IMR-90 (cell line): Measurements from ENCODE around the gene DEPDC1. TPM values are rescaled to one million over a fixed set of nuclear protein-coding genes. Genes with fewer than 3 reads are reported as not detected.
A peak's percentile ranks its signal among the peaks of the same experiment; 100 is the strongest.

ENCODE experiments used
- ATAC-seq: fragments of 200-7000 bp; cut with Tn5 transposase; 2 replicates; pipeline ENCODE4 v1.9.1; 2020; ENCODE audit warnings: low read depth, mild to moderate bottlenecking, moderate library complexity
- BruUV-seq: library from RNA; stranded (reverse); fragments of 400-500 nt; replicated peaks from 2 replicates; lab custom pipeline; 2021; lab: Mats Ljungman, UMichigan
- CTCF ChIA-PET: fragments of 300-600 bp; formaldehyde crosslinking; extraction: SDS; loops from one replicate; lab custom pipeline; 2021; ENCODE audit warnings: antibody characterized with exemption; lab: Yijun Ruan, JAX
- POLR2A ChIA-PET: fragments of 300-600 bp; sonication (Branson Sonifier 250); formaldehyde crosslinking; loops from one replicate; lab custom pipeline; 2022; ENCODE audit warnings: antibody characterized with exemption; ENCODE audit not compliant: unreplicated experiment; lab: Charles Lee
- DNase-seq: peaks from one replicate; pipeline ENCODE4 v3.0.0; 2013
- H2AFZ ChIP-seq: replicated peaks from 2 replicates; pipeline ENCODE3; 2013; ENCODE audit warnings: low read length, mild to moderate bottlenecking; ENCODE audit not compliant: poor library complexity
- H2AK5ac ChIP-seq: 2 replicates; pipeline ENCODE4 v1.6.1; 2013; ENCODE audit warnings: low read depth, low read length, inconsistent platforms
- H2AK9ac ChIP-seq: replicated peaks from 2 replicates; pipeline ENCODE3; 2013; ENCODE audit warnings: mild to moderate bottlenecking, low read depth, low read length, moderate library complexity; ENCODE audit not compliant: poor library complexity
- H2BK120ac ChIP-seq: 2 replicates; pipeline ENCODE4 v1.6.1; 2013; ENCODE audit warnings: low read depth, low read length, inconsistent platforms
- H2BK15ac ChIP-seq: 3 replicates; pipeline ENCODE4 v1.6.1; 2013; ENCODE audit warnings: low read depth, low read length, inconsistent platforms
- H2BK20ac ChIP-seq: 2 replicates; pipeline ENCODE4 v1.6.1; 2013; ENCODE audit warnings: low read depth, mild to moderate bottlenecking, inconsistent platforms, low read length, moderate library complexity
- H2BK5ac ChIP-seq: 2 replicates; pipeline ENCODE4 v1.6.1; 2013; ENCODE audit warnings: mild to moderate bottlenecking, low read depth, low read length, inconsistent platforms; ENCODE audit not compliant: poor library complexity, severe bottlenecking
- H3K14ac ChIP-seq: replicated peaks from 2 replicates; pipeline ENCODE4 v1.6.1; 2013; ENCODE audit warnings: low read depth, low read length, inconsistent platforms
- H3K18ac ChIP-seq: 2 replicates; pipeline ENCODE4 v1.6.1; 2013; ENCODE audit warnings: low read depth, low read length, control low read depth
- H3K23ac ChIP-seq: 2 replicates; pipeline ENCODE4 v1.6.1; 2013; ENCODE audit warnings: low read depth, low read length, inconsistent platforms
- H3K27ac ChIP-seq: 2 replicates; pipeline ENCODE4 v1.5.1; 2013; ENCODE audit warnings: mild to moderate bottlenecking, control low read depth, low read length; ENCODE audit not compliant: insufficient read depth
- H3K27me3 ChIP-seq: 2 replicates; pipeline ENCODE4 v1.6.1; 2013; ENCODE audit warnings: low read length; ENCODE audit not compliant: control insufficient read depth, insufficient read depth
- H3K36me3 ChIP-seq: 2 replicates; pipeline ENCODE4 v1.6.1; 2013; ENCODE audit warnings: low read length, mixed read lengths; ENCODE audit not compliant: control insufficient read depth, insufficient read depth
- H3K4ac ChIP-seq: 2 replicates; pipeline ENCODE4 v1.6.1; 2013; ENCODE audit warnings: low read depth, low read length, inconsistent platforms
- H3K4me1 ChIP-seq: 2 replicates; pipeline ENCODE4 v1.6.1; 2013; ENCODE audit warnings: low read length, mixed read lengths; ENCODE audit not compliant: control insufficient read depth, insufficient read depth
- H3K4me2 ChIP-seq: 2 replicates; pipeline ENCODE4 v1.6.1; 2013; ENCODE audit warnings: low read depth, mild to moderate bottlenecking, control low read depth, low read length, moderate library complexity
- H3K4me3 ChIP-seq: 2 replicates; pipeline ENCODE4 v1.5.1; 2013; ENCODE audit warnings: low read depth, mild to moderate bottlenecking, control low read depth, low read length, moderate library complexity; ENCODE audit not compliant: insufficient read depth
- H3K56ac ChIP-seq: 2 replicates; pipeline ENCODE4 v1.6.1; 2013; ENCODE audit warnings: low read length, inconsistent platforms; ENCODE audit not compliant: insufficient read depth; ENCODE audit errors: extremely low read depth
- H3K79me1 ChIP-seq, 2 experiments: 2 replicates each; pipeline ENCODE4 v1.6.1; 2013; ENCODE audit warnings: low read length in 2 of 2, inconsistent platforms in 1 of 2, low read depth in 1 of 2
- H3K9ac ChIP-seq: 2 replicates; pipeline ENCODE4 v1.6.1; 2013; ENCODE audit warnings: low read depth, low read length, control low read depth
- H3K9me1 ChIP-seq: 2 replicates; pipeline ENCODE4 v1.6.1; 2013; ENCODE audit warnings: low read length, inconsistent platforms; ENCODE audit not compliant: insufficient read depth
- H3K9me3 ChIP-seq: 2 replicates; pipeline ENCODE4 v1.6.1; 2013; ENCODE audit warnings: low read length; ENCODE audit not compliant: control insufficient read depth, insufficient read depth
- H4K20me1 ChIP-seq: 2 replicates; pipeline ENCODE4 v1.6.1; 2013; ENCODE audit warnings: low read length, inconsistent platforms; ENCODE audit not compliant: insufficient read depth
- H4K5ac ChIP-seq: 2 replicates; pipeline ENCODE4 v1.6.1; 2013; ENCODE audit warnings: mild to moderate bottlenecking, low read depth, low read length, control low read depth
- H4K8ac ChIP-seq, 2 experiments: 2 replicates each; pipeline ENCODE4 v1.6.1; 2013; ENCODE audit warnings: low read depth in 2 of 2, low read length in 2 of 2, control low read depth in 1 of 2, inconsistent platforms in 1 of 2
- H4K91ac ChIP-seq: 2 replicates; pipeline ENCODE4 v1.6.1; 2013; ENCODE audit warnings: low read depth, low read length, inconsistent platforms; ENCODE audit not compliant: insufficient read depth
- CEBPB ChIP-seq: IDR thresholded peaks from 2 replicates; pipeline ENCODE4 v1.6.1; 2012; ENCODE audit warnings: low read depth, low read length, improper control_type of control experiment
- CTCF ChIP-seq: conservative IDR thresholded peaks from 2 replicates; pipeline ENCODE4 v1.5.1; 2012; ENCODE audit warnings: mild to moderate bottlenecking, low read depth, low read length, improper control_type of control experiment
- MXI1 ChIP-seq: IDR thresholded peaks from 2 replicates; pipeline ENCODE4 v1.6.1; 2012; ENCODE audit warnings: low read depth, mild to moderate bottlenecking, low read length, moderate library complexity, borderline replicate concordance
- RAD21 ChIP-seq: IDR thresholded peaks from 2 replicates; pipeline ENCODE4 v1.6.1; 2012; ENCODE audit warnings: low read length, improper control_type of control experiment
- RCOR1 ChIP-seq: IDR thresholded peaks from 2 replicates; pipeline ENCODE4 v1.6.1; 2012; ENCODE audit warnings: mild to moderate bottlenecking, low read length, improper control_type of control experiment; ENCODE audit not compliant: insufficient replicate concordance
- RFX5 ChIP-seq: IDR thresholded peaks from 2 replicates; pipeline ENCODE4 v1.8.0; 2012; ENCODE audit warnings: low read depth, mild to moderate bottlenecking, low read length, moderate library complexity
- USF2 ChIP-seq: fragments of 150-350 bp; IDR thresholded peaks from 2 replicates; pipeline ENCODE4 v1.6.1; 2017; ENCODE audit warnings: mild to moderate bottlenecking, antibody characterized with exemption, low read length, low read depth
- WGBS, 2 experiments: methylation state at CpG; one replicate each; pipeline versions ENCODE4 v1.1.5 to v1.1.7; 2013; ENCODE audit warnings: missing lambda C conversion rate in 2 of 2; ENCODE audit not compliant: insufficient read length in 1 of 2; ENCODE audit errors: extremely low coverage in 2 of 2; 5-methylcytosine and 5-hydroxymethylcytosine counted together
- dilution Hi-C: fragments of 300-500 bp; cut with HindIII; formaldehyde crosslinking; loops from one replicate; pipeline ENCODE4 v1.14.3; 2018; ENCODE audit warnings: low sequenced_read_pairs; ENCODE audit not compliant: unreplicated experiment
- in situ Hi-C: fragments of 300-500 bp; cut with MboI; formaldehyde crosslinking; loops from 3 replicates; pipeline ENCODE4 v1.14.3; 2019; ENCODE audit warnings: low sequenced_read_pairs, inconsistent platforms, mixed read lengths
- intact Hi-C: fragments of 100-400 bp; cut with micrococcal nuclease; formaldehyde crosslinking; loops from 2 replicates; pipeline ENCODE4 v1.10.0; 2022
- polyA plus RNA-seq, 3 experiments: library from polyadenylated mRNA; depleted of rRNA; stranded (reverse); fragments of >200 nt; gene quantifications; 2 replicates each; pipeline ENCODE4 v1.2.3, GENCODE V29; 2012; ENCODE audit warnings: low replicate concordance in 1 of 3
- total RNA-seq: library from RNA; depleted of rRNA; stranded (reverse); fragments of >200 nt; gene quantifications from 2 replicates; pipeline ENCODE4 v1.2.3, GENCODE V29; 2012

The DEPDC1 gene
- total and polyA plus RNA-seq, 2 of the 4 experiments (the other 2 are of a cell fraction), result 7.4 to 14.7 TPM

- ChIA-PET POLR2A (no interaction called here), CTCF (interaction anchor here (0.6 kb wide), 1 partner anchor 57 kb away, joined by 3 read pairs; no protein-coding TSS in a partner anchor)
- Histone ChIP-seq H2AFZ (no peak overlapping the region), H2AK5ac (no peak overlapping the region), H4K5ac (no peak overlapping the region), H2AK9ac (no peak overlapping the region), H2BK120ac (no peak overlapping the region), H3K9ac (no peak overlapping the region), H4K91ac (no peak overlapping the region), H3K27me3 (no peaks in the 10 kb centered on the region), H3K36me3 (no peaks in the 10 kb centered on the region), H4K20me1 (no peaks in the 10 kb centered on the region), H3K4ac (no peak overlapping the region), H3K18ac (no peak overlapping the region), H3K9me3 (peaks cover 4% of the 10 kb centered on the region), H2BK5ac (no peak overlapping the region), H2BK15ac (no peak overlapping the region), H3K23ac (no peak overlapping the region), H3K56ac (no peak overlapping the region), H3K9me1 (0 out of 2 replicates have a peak, but pooled peaks cover under 1% of the 10 kb centered on the region), H3K79me1 (no peaks in the 10 kb centered on the region), H2BK20ac (no peak overlapping the region), H3K4me1 (peaks cover 1% of the 10 kb centered on the region; the same call in 1 of the 2 replicates), H3K14ac (no peak overlapping the region), H3K4me2 (no peak overlapping the region), H4K8ac (no peak overlapping the region), H3K27ac (no peak overlapping the region), H3K4me3 (no peak overlapping the region)
- WGBS, 2 experiments, result 90% methylated on average over 2 of the region's 4 CpGs; no CpG with 5 or more reads in 1 of the 2 experiments
- BruUV-seq, result no TSS peak
- in situ Hi-C loops (loop anchor here (25.0 kb wide), 1 partner anchor 1276 kb away; no protein-coding TSS in a partner anchor), intact Hi-C loops (no loop called here), dilution Hi-C loops (no loop called here)
- no peak for DNase-seq
- no peak for TF ChIP-seq RCOR1
- no peak for TF ChIP-seq CTCF
- no peak for TF ChIP-seq RFX5
- no peak for TF ChIP-seq RAD21
- no peak for TF ChIP-seq USF2
- TF ChIP-seq MXI1, result no peak
- peak; percentile 58 for TF ChIP-seq CEBPB
- no peak for ATAC-seq
These were observed 35.9 kb downstream of the DEPDC1 start for GRCh38 chr1:68460935-68461334.
